HG03159 (cell line): ENCODE measurements around the gene C19orf18.

ENCODE experiments used
- ATAC-seq: cut with Tn5 transposase; IDR thresholded peaks from one replicate; pipeline ENCODE4 v1.9.1; 2021; ENCODE audit warnings: mild to moderate bottlenecking, moderate library complexity; ENCODE audit not compliant: unreplicated experiment

C19orf18 gene

GRCh38 chr19:57947419-57948134 is 26.8 kb downstream of the C19orf18 start, which contains the start of gene ZNF256:
ZNF256 (minus strand) TSS chr19:57947706; CDS start chr19:57947474, 232 bp downstream.
- ATAC-seq: peak; percentile 90

- ATAC-seq: no peak
Observed at GRCh38 chr19:57947088-57947418, 27.3 kb downstream of the C19orf18 start.

- no peak for ATAC-seq
Observed at GRCh38 chr19:57946316-57946715, 28.0 kb downstream of the C19orf18 start.

- no peak for ATAC-seq
Observed at GRCh38 chr19:57941593-57941992, 32.7 kb downstream of the C19orf18 start.

GRCh38 chr19:57935731-57936130 is 38.6 kb downstream of the C19orf18 start:
- ATAC-seq: no peak

GRCh38 chr19:57934820-57935665 is 39.3 kb downstream of the C19orf18 start, which contains the start of gene ZNF418:
ZNF418 (minus strand) TSS chr19:57935402; CDS start chr19:57933822, 1,580 bp downstream.
- ATAC-seq: peak; percentile 79

GRCh38 chr19:57927587-57927986 is 46.7 kb downstream of the C19orf18 start:
- ATAC-seq: no peak

GRCh38 chr19:57916168-57916995 is 58.0 kb downstream of the C19orf18 start, which contains the start of gene ZNF417:
ZNF417 (minus strand) TSS chr19:57916592; CDS start chr19:57916411, 181 bp downstream.
- ATAC-seq: peak; percentile 98

- ATAC-seq: no peak
Observed at GRCh38 chr19:57914531-57914930, 59.8 kb downstream of the C19orf18 start.
